ENCODE results near the gene SAC3D1.

DNA sequence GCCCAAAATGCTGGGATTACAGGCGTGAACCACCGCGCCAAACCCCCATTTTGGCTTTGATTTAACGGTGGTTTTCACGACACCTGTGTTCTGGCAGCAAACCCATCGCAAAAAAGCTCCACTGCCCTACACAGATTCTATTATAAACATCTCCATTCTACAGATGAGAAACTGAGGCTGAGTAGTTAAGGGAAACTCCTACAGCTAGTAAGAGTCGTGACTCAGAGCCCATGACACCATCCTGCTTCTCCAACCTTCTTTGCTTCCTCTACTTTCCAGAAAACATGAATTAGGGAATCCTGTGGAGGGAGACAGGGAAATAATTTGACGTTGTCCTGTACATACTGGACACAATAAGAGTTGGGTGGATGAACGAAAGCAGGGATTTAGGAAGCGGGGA is 14.2 kb upstream of the SAC3D1 start:
- TF ChIP-seq, protein P1, sequence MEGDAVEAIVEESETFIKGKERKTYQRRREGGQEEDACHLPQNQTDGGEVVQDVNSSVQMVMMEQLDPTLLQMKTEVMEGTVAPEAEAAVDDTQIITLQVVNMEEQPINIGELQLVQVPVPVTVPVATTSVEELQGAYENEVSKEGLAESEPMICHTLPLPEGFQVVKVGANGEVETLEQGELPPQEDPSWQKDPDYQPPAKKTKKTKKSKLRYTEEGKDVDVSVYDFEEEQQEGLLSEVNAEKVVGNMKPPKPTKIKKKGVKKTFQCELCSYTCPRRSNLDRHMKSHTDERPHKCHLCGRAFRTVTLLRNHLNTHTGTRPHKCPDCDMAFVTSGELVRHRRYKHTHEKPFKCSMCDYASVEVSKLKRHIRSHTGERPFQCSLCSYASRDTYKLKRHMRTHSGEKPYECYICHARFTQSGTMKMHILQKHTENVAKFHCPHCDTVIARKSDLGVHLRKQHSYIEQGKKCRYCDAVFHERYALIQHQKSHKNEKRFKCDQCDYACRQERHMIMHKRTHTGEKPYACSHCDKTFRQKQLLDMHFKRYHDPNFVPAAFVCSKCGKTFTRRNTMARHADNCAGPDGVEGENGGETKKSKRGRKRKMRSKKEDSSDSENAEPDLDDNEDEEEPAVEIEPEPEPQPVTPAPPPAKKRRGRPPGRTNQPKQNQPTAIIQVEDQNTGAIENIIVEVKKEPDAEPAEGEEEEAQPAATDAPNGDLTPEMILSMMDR (IDR thresholded peaks at IDR 0.05): no peak
- no peak for TF ChIP-seq POLR2A (IDR thresholded peaks at IDR 0.05)
- no peak for TF ChIP-seq POLR2AphosphoS5 (IDR thresholded peaks at IDR 0.05)

Data from transverse colon (tissue), 4 donors.